DOHH2 (cell line): ENCODE measurements around the gene CCDC17.

Source experiments
- H3F3A ChIP-seq: fragments of 200-600 bp; sonication (generic), shearing (Covaris generic); 2 replicates; pipeline ENCODE4 v1.6.0; 2016; ENCODE audit warnings: antibody characterized with exemption, mild to moderate bottlenecking; ENCODE audit not compliant: control insufficient read depth, insufficient read depth
- H3K27ac ChIP-seq: fragments of 200-600 bp; sonication (generic); 2 replicates; pipeline ENCODE4 v1.5.1; 2014; ENCODE audit warnings: low read depth, mild to moderate bottlenecking, low read length, moderate library complexity
- H3K27me3 ChIP-seq: fragments of 200-600 bp; sonication (generic); 2 replicates; pipeline ENCODE4 v1.6.1; 2014; ENCODE audit warnings: mild to moderate bottlenecking, low read length, mixed read lengths; ENCODE audit not compliant: control insufficient read depth
- H3K36me3 ChIP-seq: fragments of 200-600 bp; sonication (generic); 2 replicates; pipeline ENCODE4 v1.6.1; 2014; ENCODE audit warnings: mild to moderate bottlenecking, low read length, moderate library complexity, mixed read lengths; ENCODE audit not compliant: control insufficient read depth
- H3K4me1 ChIP-seq: fragments of 200-600 bp; sonication (generic); 2 replicates; pipeline ENCODE4 v1.6.1; 2014; ENCODE audit warnings: mild to moderate bottlenecking, low read length, mixed read lengths; ENCODE audit not compliant: control insufficient read depth
- H3K4me2 ChIP-seq: fragments of 200-600 bp; sonication (generic); 2 replicates; pipeline ENCODE4 v1.6.0; 2014; ENCODE audit warnings: mild to moderate bottlenecking, low read length, moderate library complexity
- H3K4me3 ChIP-seq: fragments of 200-600 bp; sonication (generic); 2 replicates; pipeline ENCODE4 v1.5.1; 2014; ENCODE audit warnings: mild to moderate bottlenecking, low read length, mixed read lengths
- H3K79me2 ChIP-seq: fragments of 200-600 bp; sonication (generic); 2 replicates; pipeline ENCODE4 v1.6.1; 2014; ENCODE audit warnings: mild to moderate bottlenecking, low read length, mixed read lengths; ENCODE audit not compliant: control insufficient read depth
- H3K9me2 ChIP-seq: fragments of 200-600 bp; sonication (generic); replicated peaks from 2 replicates; pipeline ENCODE4 v1.6.1; 2014; ENCODE audit warnings: mild to moderate bottlenecking, low read length, mixed read lengths; ENCODE audit not compliant: control insufficient read depth
- H3K9me3 ChIP-seq: fragments of 200-600 bp; sonication (generic); 2 replicates; pipeline ENCODE4 v1.6.1; 2014; ENCODE audit warnings: antibody characterized with exemption, low read length, mixed read lengths; ENCODE audit not compliant: control insufficient read depth, insufficient read depth
- H4K20me1 ChIP-seq: fragments of 200-600 bp; sonication (generic); 2 replicates; pipeline ENCODE4 v1.6.0; 2014; ENCODE audit warnings: low read depth, mild to moderate bottlenecking, antibody characterized with exemption, low read length, moderate library complexity; ENCODE audit not compliant: control insufficient read depth, insufficient read depth
- EZH2phosphoT487 ChIP-seq: fragments of 200-600 bp; sonication (generic); IDR thresholded peaks from 2 replicates; pipeline ENCODE4 v1.6.1; 2017; ENCODE audit warnings: borderline replicate concordance, mild to moderate bottlenecking, antibody characterized with exemption, low read length, moderate library complexity, mixed read lengths
- TF ChIP-seq, protein P1 (sequence below): fragments of 200-600 bp; sonication (generic); IDR thresholded peaks from one replicate; pipeline ENCODE4 v1.5.1; 2014; ENCODE audit warnings: antibody characterized with exemption, mild to moderate bottlenecking, low read depth, low read length; ENCODE audit not compliant: poor library complexity, severe bottlenecking

CCDC17 gene

GRCh38 chr1:45630429-45630828 lies 6.6 kb upstream of the CCDC17 start:
- peaks cover 73% of the 10 kb centered on the region for H3K36me3 ChIP-seq
- TF ChIP-seq, protein P1, sequence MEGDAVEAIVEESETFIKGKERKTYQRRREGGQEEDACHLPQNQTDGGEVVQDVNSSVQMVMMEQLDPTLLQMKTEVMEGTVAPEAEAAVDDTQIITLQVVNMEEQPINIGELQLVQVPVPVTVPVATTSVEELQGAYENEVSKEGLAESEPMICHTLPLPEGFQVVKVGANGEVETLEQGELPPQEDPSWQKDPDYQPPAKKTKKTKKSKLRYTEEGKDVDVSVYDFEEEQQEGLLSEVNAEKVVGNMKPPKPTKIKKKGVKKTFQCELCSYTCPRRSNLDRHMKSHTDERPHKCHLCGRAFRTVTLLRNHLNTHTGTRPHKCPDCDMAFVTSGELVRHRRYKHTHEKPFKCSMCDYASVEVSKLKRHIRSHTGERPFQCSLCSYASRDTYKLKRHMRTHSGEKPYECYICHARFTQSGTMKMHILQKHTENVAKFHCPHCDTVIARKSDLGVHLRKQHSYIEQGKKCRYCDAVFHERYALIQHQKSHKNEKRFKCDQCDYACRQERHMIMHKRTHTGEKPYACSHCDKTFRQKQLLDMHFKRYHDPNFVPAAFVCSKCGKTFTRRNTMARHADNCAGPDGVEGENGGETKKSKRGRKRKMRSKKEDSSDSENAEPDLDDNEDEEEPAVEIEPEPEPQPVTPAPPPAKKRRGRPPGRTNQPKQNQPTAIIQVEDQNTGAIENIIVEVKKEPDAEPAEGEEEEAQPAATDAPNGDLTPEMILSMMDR = no peak
- no peak for TF ChIP-seq EZH2phosphoT487
- H4K20me1 ChIP-seq = no peaks in the 10 kb centered on the region
- no peaks in the 10 kb centered on the region for H3K79me2 ChIP-seq
- peaks cover 4% of the 10 kb centered on the region for H3F3A ChIP-seq
- H3K27ac ChIP-seq = no peak overlapping the region
- H3K4me2 ChIP-seq = no peak overlapping the region
- no peaks in the 10 kb centered on the region for H3K4me1 ChIP-seq
- no peaks in the 10 kb centered on the region for H3K27me3 ChIP-seq
- H3K4me3 ChIP-seq = no peak overlapping the region
- H3K9me3 ChIP-seq = no peaks in the 10 kb centered on the region
- no peaks in the 10 kb centered on the region for H3K9me2 ChIP-seq

DNA sequence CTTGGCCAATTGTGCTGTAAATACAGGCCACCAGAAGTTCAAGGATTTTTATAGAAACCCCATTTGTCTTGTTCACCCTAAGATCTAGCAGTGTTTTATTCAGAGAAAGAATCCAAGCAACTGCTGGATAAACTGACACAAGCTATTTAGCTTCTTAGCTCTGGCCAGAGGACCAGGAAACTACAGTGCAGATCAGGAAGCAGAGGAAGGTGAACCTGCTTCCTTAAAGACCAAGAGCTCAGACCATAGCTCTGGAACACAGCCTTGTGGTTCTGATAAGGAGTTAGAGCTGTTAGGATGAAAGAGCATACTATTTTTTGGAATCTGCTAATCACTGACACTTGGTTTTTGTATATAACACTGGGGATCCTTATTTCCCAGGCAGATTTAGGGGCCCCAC lies 5.2 kb upstream of the CCDC17 start:
- Histone ChIP-seq H3K36me3 (peaks cover 59% of the 10 kb centered on the region), H3K27me3 (no peaks in the 10 kb centered on the region), H3K9me3 (no peaks in the 10 kb centered on the region), H4K20me1 (no peaks in the 10 kb centered on the region), H3K79me2 (no peaks in the 10 kb centered on the region), H3K27ac (no peak overlapping the region), H3K4me3 (no peak overlapping the region), H3K4me2 (no peak overlapping the region), H3K9me2 (no peaks in the 10 kb centered on the region), H3F3A (peaks cover 7% of the 10 kb centered on the region), H3K4me1 (no peaks in the 10 kb centered on the region)
- TF ChIP-seq, protein P1 = no peak
- no peak for TF ChIP-seq EZH2phosphoT487

DNA sequence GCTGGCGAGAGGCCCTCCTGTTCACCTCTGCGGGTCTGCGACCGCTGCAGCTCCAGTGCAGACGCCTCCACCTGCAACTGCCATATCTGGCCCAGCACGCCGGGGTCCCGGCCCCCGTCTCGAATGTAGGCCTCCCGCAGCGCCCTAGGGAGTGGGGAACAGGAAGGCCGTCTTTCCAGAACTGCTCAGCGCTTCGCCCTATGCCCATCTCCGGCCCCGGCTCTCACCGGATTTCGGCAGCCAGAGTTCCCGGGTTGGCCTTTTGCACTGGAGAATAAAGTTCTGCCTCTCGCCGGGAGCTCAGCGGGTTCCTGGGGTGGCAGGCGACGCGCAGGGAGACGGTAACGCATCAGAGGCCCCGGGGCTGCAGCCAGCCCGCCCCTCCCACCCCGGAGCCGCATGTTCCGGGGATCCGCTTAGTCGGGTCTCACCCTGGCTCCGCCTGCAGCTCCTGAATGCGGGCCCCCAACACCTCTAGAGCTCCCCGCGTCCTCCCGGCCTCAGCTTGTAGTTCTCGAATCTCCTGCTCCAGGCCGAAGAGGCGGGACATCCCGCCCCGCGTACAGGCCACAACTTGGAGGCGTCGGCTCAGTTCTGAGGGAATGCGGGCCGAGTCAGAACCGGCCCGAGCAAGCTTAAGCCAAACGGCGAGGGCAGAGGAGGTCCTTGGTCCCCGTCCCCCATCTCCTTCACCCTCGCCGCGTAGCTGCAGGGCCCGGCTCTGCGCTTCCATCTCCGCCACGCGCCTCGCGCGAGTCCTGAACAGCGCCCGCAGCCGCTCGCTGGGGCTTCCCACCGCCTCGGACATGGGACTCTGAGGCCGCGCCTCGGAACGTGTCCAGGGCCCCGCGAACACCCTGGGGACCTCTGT lies 1.1 kb downstream of the CCDC17 start:
- H3K9me2 ChIP-seq = no peaks in the 10 kb centered on the region
- no peaks in the 10 kb centered on the region for H3K9me3 ChIP-seq
- no peaks in the 10 kb centered on the region for H3K27me3 ChIP-seq
- no peaks in the 10 kb centered on the region for H3K79me2 ChIP-seq
- TF ChIP-seq EZH2phosphoT487 = no peak
- TF ChIP-seq, protein P1 = no peak
- H3F3A ChIP-seq = peaks cover 42% of the 10 kb centered on the region
- peaks cover 47% of the 10 kb centered on the region for H3K36me3 ChIP-seq
- no peaks in the 10 kb centered on the region for H3K4me1 ChIP-seq
- H3K4me3 ChIP-seq = no peak overlapping the region
- H4K20me1 ChIP-seq = peaks cover 4% of the 10 kb centered on the region; the same call in 1 of the 2 replicates
- no peak overlapping the region for H3K27ac ChIP-seq
- no peak overlapping the region for H3K4me2 ChIP-seq
